Measurements from ENCODE around the gene CYP26B1.

Gene CYP26B1

GRCh38 chr2:72154386-72154975, 6.8 kb upstream of the CYP26B1 start:
- no peak for DNase-seq (ENCODE audit: low read depth)

- no peak for DNase-seq (ENCODE audit: low read depth)
These were observed 6.3 kb upstream of the CYP26B1 start for GRCh38 chr2:72153924-72154323.

DNA sequence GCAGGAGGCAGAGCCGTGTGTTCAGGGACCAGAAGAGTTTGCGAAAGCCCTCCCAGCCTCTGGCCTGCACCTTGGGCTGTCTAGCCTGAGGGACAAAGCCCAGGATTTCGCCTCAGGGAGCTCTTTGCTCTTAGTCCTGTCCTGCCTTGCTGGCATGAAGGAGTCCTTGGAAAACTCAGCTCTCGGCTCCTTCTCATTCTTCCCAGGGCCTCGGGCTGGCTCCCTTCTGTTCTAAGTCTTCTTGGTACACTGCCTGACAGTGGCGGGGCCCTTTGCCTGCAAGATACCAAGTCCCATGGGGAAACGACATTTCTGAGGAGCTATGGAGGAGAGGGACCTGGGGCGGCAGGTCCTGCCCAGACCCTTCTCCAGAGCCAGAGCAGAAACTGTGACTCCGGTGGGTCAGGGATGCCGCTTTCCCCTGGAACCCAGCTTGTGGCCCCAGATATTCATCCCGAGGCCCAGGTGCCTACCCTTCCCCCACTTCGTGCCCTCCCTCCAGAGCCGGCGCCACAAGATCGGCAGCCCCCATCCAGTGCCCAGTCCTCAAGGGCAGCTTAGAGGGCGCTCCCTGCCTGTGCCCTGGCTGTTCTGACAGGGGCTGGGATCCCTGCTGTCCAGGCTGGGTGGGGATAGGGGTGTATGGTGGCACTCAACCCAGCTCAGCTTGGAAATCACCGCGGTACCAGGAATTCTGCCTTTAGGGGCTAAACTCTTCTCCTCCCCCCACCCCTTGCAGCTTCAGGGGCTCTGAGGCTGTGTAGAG, 5.5 kb upstream of the CYP26B1 start:
- no peak for DNase-seq (ENCODE audit: low read depth)

GRCh38 chr2:72150861-72151356, 3.2 kb upstream of the CYP26B1 start:
- no peak for DNase-seq (ENCODE audit: low read depth)

- no peak for DNase-seq (ENCODE audit: low read depth)
These were observed 2.6 kb upstream of the CYP26B1 start for GRCh38 chr2:72150157-72150860.

- no peak for DNase-seq (ENCODE audit: low read depth)
These were observed 2.0 kb upstream of the CYP26B1 start for GRCh38 chr2:72149556-72150156.

DNA sequence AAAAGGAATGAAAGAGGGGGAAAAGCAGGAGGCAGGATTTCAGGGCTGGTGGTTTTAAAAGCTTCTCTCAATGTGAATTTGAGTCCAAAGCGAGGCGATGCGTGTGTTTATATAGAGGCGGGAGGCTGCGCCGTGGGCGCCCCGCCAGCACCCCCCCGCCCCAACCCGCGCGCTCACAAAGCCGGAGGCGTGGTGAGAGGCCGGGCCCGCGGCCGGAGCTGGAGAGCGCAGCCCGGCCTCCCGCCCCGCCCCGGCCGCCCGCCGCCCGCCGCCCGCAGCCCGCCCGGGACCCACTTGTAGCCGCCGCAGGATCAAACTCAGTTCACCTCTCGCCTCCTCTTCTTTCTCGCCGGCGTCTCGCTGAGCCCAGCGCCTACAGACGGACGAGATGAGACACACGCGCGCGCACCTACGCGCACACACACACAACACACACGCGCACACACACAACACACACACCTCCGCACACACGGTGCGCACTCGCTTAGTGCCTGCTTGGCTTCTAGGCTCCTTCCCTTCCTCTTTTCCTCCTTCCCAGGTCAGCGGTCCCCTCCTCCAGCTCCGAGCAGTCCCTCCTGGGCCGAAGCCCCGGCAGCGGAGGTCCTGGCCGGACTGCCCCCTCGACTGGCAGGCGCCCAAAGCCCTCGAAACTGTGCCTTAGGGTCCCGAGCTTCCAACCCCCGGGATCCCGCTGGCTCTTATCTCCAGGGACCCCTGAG, 1.3 kb upstream of the CYP26B1 start:
- no peak for DNase-seq (ENCODE audit: low read depth)

DNA sequence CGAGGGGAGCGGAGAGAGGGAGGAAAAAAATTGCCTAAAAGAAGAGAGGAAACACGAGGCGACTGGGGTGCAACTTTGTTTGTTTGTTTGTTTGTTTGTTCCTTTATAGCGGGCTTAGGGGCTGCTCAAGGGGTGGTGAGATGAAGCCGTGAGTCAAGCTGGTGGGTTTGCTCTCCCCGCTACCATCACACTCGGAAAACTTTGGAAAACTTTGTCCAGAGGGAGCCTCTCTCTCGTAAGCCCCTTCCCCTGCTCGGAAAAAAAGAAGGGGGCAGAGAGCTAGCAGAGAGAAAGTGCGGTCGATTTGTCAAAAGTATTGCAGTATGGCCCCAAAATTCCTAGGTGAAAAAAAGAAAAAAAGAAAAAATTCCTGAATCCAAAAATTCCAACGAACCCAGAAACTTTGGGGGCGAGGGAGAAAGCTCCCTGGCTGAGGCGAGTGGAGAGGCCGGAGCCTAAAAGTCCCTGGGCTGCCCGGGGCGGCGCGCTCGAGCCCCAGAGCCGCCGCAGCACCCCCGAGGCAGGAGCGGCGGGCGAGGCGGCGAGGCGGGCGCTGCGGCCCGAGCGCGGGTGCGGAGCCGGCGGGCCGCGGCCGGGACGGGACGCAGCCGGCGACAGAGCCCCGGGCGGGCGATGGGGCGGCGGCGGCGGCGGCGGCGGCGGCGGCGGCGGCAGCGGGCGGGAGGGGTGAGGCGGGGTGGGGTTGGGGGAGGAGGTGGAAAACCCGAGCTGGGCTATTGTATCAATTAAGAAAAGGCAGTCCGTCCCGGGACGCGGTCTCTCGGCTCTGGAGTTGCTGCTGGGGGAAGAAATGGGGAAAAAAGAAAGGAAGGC, 558 bp upstream of the CYP26B1 start:
- DNase-seq (ENCODE audit: low read depth): no peak

DNA sequence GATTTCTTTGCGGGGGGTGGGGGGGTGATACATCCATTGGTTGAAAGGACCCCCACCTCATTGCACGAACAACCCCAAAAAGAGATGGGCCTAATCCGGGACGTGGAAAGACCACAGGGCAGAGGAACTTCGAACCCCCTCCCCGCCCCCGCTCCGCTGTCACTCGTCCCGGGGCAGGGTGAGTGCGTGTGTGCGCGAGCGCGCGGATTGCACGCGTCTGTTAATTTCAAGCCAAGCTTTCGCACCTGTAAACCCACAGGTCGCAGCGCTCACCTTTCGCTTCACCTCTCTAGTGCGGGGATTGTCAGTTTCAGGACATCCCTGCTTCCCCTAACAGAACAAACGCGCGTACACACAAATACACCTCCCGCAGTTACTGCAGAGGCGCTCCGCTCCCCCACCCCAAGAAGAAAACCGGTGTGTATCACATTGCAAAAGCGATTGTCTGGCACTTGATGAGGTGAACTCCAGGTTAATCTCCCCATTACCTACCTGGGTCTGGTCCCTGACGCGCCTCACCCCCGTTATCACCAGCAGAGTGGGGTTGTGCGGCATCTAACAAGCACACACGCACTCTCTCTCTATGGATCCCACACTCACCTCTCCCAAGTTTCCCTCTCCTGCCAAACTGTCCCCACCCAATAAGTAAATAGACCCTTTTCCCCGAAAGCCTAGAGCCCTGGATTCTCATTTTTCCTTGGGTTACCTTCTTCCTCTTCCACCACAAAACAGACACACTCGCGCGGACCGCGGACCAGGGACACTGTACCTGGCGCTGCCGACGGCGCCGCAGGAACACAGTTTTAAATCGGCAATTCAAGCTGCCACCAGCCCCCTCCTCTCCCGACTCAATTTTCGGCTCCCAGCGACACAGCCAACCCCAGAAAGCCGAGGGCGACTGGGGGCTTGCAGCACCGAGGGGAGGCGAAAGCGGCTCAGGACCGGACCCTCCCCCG, 1.0 kb downstream of the CYP26B1 start:
- DNase-seq (ENCODE audit: low read depth): no peak

DNA sequence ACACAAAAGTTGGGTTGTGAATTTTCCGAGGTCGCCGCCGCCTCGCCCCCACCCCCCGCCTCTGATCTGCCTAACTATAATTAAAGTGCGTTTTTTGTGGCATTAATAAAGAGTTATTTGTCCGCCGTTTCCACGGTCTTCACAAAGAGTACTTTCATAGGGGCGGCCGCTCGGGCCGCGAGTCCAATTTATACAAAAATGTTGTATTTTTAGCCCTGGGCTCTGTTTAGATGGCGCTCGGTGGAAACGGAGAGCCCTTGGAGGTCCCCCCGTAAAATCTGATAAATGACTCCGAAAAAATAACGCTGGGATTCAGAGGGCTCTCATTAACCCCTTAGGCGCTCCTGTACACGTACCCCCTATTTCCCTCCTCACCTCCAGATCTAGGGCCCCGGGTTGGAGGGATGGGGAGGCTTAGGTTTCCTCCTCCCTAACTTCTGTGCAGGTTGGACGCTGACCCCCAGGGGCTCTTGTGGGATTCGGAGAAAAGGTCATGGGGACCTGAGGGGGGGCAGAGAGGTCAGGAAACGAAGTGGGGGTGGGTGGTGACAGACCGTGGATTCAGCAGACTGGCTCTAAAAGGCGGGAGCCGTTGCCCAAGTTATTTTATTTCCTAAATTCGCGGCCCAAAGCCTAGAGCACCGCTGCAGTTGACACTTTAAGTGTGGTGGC, 1.9 kb downstream of the CYP26B1 start:
- no peak for DNase-seq (ENCODE audit: low read depth)

DNA sequence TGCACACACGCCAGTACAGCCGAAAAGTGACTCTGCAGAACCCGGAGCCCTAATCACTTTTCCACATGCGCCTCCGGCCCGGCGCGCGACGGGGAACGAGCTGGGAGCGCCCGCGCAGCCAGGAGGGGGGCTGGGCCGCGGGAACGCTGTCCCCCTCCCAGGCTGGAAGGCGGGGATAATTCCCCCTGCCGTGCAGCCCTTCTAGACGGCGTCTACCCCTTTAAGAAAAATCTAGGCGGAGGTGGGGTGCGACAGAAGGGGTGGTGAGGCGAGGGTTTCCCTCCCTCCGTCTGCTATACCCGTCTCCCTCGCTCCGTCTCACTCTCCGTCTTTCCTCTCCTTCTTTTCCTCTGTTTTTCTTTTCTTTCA, 2.4 kb downstream of the CYP26B1 start:
- DNase-seq (ENCODE audit: low read depth): no peak

- no peak for DNase-seq (ENCODE audit: low read depth)
These were observed 2.9 kb downstream of the CYP26B1 start for GRCh38 chr2:72144632-72145288.

GRCh38 chr2:72144274-72144631, 3.4 kb downstream of the CYP26B1 start:
- no peak for DNase-seq (ENCODE audit: low read depth)

DNA sequence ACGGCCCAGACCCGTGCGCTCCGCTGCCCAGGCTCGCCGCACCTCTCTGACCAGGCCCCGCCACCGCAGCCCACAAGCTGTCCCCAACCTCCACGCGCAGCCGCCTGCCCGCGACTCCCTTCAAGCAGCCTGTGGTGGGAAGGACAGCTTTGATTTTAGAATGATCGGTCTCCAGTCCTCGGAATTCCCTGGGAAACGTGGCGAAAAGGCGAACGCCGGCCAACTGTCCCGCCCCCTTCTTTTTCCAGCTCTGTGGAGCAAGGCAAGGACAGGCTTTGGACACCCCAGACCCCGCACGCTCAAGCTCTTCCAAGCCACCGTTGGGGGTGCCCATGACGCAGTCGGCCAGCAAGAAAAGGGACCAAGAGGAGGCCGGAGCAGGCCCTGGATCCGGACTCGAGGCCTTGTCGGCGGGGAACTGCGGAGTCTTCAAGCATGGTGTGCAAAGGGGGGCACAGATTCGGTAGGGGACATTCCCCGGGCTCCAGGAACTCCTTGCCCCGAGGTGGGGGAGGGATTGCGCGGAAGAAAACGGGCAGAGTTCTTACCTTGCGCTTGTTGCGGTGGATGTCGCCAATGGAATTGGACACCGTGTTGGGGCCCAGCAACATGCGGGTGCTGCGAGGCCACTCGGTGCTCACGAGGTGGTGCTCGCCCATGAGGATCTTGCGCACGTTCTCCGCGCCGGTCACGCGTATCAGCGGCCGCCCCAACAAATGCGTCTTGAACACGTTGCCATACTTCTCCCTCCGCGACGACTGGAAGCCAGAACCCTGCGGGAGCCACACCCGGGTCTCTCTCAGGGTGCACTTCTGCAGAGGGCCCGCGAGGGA, 4.0 kb downstream of the CYP26B1 start:
- no peak for DNase-seq (ENCODE audit: low read depth)

- DNase-seq (ENCODE audit: low read depth): no peak
These were observed 4.9 kb downstream of the CYP26B1 start for GRCh38 chr2:72142570-72143440.

DNA sequence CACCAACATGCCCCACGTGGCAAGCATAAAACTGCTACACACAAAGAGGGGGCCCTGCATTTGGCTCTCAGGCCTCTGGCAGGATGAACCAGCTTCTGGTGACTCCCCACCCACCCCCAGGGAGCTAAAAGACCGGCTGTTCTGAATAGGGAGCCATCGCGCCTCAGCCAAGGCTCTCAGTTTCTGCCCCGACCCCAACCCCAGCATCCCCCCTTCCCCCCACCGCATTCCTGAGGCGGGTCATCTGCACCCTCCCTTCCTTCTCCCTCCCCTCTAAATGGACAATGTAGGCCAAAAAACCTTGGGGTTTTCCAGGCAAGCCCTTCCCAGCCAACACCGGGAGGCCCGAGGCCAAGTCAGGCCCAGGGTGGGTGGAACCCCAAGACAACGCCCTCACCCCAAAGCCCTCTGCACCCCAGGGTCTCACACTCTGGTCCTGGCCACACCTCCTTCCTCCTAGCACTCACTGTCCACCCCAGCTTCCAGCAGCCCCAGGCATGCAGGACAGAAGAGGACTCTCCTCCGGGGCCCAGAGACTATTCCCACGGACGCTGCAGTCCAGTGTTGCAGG, 5.7 kb downstream of the CYP26B1 start:
- DNase-seq (ENCODE audit: low read depth): no peak

Data from stimulated activated CD8-positive, alpha-beta memory T cell treated with anti-CD3 and anti-CD28 coated beads, Interleukin-12 subunit alpha, Interleukin-12 subunit beta, amount 100 ng/mL, for 4 hours (primary cell).